ENCODE results near the gene IL15RA.

DNA sequence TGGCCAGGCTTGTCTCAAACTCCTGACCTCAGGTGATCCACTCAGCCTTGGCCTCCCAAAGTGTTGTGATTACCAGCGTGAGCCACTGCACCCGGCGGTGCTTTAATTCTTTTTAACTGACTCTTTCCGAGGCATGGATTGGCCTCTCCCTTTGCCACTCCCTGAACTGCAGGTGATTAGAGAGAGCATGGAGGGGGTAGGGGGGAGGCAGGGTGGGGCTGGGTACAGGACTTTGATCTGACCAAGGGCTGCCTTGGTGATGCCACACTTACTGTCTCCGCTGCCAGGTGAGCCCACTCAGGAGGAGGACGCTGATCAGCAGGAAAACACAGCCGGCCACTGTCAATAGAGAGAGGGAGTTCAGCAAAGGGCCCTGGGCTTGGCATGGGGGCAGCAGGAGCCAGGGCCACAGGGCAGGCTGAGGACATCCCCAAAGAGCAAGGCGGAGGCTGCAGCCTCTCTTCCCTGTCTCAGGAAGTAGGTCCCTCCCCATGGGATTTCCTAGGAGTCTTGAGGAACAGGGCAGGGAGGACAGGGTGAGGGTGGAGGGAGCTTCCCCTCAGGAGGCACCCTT is 40.5 kb upstream of the IL15RA start:
- TF ChIP-seq, protein P1, sequence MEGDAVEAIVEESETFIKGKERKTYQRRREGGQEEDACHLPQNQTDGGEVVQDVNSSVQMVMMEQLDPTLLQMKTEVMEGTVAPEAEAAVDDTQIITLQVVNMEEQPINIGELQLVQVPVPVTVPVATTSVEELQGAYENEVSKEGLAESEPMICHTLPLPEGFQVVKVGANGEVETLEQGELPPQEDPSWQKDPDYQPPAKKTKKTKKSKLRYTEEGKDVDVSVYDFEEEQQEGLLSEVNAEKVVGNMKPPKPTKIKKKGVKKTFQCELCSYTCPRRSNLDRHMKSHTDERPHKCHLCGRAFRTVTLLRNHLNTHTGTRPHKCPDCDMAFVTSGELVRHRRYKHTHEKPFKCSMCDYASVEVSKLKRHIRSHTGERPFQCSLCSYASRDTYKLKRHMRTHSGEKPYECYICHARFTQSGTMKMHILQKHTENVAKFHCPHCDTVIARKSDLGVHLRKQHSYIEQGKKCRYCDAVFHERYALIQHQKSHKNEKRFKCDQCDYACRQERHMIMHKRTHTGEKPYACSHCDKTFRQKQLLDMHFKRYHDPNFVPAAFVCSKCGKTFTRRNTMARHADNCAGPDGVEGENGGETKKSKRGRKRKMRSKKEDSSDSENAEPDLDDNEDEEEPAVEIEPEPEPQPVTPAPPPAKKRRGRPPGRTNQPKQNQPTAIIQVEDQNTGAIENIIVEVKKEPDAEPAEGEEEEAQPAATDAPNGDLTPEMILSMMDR (IDR thresholded peaks at IDR 0.05; ENCODE audit: low read depth, low read length, poor library complexity, severe bottlenecking) = no peak
- TF ChIP-seq EZH2phosphoT487 (IDR thresholded peaks at IDR 0.05; ENCODE audit: borderline replicate concordance, low read length) = no peak

Data from DOHH2 (cell line).